AG04449 (cell line): Measurements from ENCODE around the gene LEMD1.
A peak's percentile ranks its signal among the peaks of the same experiment; 100 is the strongest.

Experiments
- CTCF ChIA-PET: fragments of 350-600 bp; formaldehyde crosslinking; extraction: SDS; loops from one replicate; lab custom pipeline; 2021; ENCODE audit warnings: antibody characterized with exemption; lab: Yijun Ruan, JAX
- POLR2A ChIA-PET: fragments of 400-600, 350-600 bp; formaldehyde crosslinking; extraction: SDS; loops from one replicate; lab custom pipeline; 2020; ENCODE audit warnings: antibody characterized with exemption, inconsistent platforms; lab: Yijun Ruan, JAX
- DNase-seq: peaks from one replicate; pipeline ENCODE4 v3.0.0-alpha.2; 2010; ENCODE audit warnings: low read depth, low spot score
- H3K4me3 ChIP-seq: 2 replicates; pipeline ENCODE4 v1.5.1; 2011; ENCODE audit warnings: low read depth, mild to moderate bottlenecking, control low read depth, low read length
- CTCF ChIP-seq: IDR thresholded peaks from one replicate; pipeline ENCODE4 v1.5.1; 2011; ENCODE audit warnings: mild to moderate bottlenecking, moderate library complexity, low read length, control low read depth, inconsistent platforms; ENCODE audit not compliant: insufficient read depth; ENCODE audit errors: missing control alignments

LEMD1 gene

GRCh38 chr1:205429762-205430695 lies 8.2 kb upstream of the LEMD1 start:
- TF ChIP-seq CTCF: no peak
- CTCF ChIA-PET: interaction anchor here (0.7 to 6.8 kb wide), 40 partner anchors 9 to 203 kb away, joined by 3 to 62 read pairs (median 4); partner anchors contain the start of genes ELK4 and LEMD1
- DNase-seq: no peak
- H3K4me3 ChIP-seq: peak overlapping the region; percentile 56
- POLR2A ChIA-PET: no interaction called here

GRCh38 chr1:205424901-205425600 lies 3.2 kb upstream of the LEMD1 start:
- ChIA-PET POLR2A (no interaction called here), CTCF (interaction anchor here (0.7 to 3.8 kb wide), 10 partner anchors 7 to 104 kb away, joined by 3 to 21 read pairs (median 4); no protein-coding TSS in a partner anchor)
- TF ChIP-seq CTCF: no peak
- no peak for DNase-seq
- no peak overlapping the region for H3K4me3 ChIP-seq

- no peak overlapping the region for H3K4me3 ChIP-seq
- TF ChIP-seq CTCF: no peak
- ChIA-PET POLR2A (no interaction called here), CTCF (interaction anchor here (0.9 to 3.6 kb wide), 9 partner anchors 10 to 167 kb away, joined by 3 to 21 read pairs (median 4); no protein-coding TSS in a partner anchor)
- no peak for DNase-seq
These were observed 2.1 kb upstream of the LEMD1 start for GRCh38 chr1:205423814-205424399.

- POLR2A ChIA-PET: no interaction called here
- TF ChIP-seq CTCF: no peak
- H3K4me3 ChIP-seq: no peak overlapping the region
- CTCF ChIA-PET: interaction anchor here (0.9 to 4.4 kb wide), 8 partner anchors 8 to 168 kb away, joined by 3 to 37 read pairs (median 4); no protein-coding TSS in a partner anchor
- DNase-seq: no peak
These were observed 1.3 kb upstream of the LEMD1 start for GRCh38 chr1:205422993-205423642.

DNA sequence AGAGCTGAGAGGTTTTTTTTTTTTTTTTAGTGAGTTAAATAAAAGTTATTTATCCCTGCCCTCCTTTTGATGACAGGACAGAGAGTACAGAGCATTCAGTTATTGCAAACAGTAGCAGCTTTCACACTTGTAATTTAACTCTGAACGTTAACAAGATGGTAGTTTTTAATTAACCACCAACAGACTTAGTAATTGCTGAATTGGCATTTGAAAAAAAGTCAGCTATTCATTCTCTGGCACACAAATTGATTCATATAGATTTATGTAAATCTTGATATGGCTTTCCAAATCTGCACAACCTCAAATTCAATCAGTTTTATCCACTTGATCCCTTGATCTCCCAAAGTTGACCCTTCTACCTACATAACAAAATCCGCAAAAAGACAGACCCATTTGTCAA lies 918 bp downstream of the LEMD1 start:
- no peak for DNase-seq
- TF ChIP-seq CTCF: no peak
- no peak overlapping the region for H3K4me3 ChIP-seq
- ChIA-PET CTCF (interaction anchor here (1.5 to 4.4 kb wide), 5 partner anchors 10 to 67 kb away, joined by 3 to 37 read pairs (median 9); no protein-coding TSS in a partner anchor), POLR2A (no interaction called here)
